NCI-H510A (cell line): ENCODE measurements around the gene OBSCN.
"Not testable (repeated sequence)": the region's sequence is repeated elsewhere in the genome, so short reads cannot be mapped to it uniquely, and the experiment has no call there.

Experiments used
- DNase-seq: peaks from one replicate; lab custom pipeline; 2025; lab: John Stamatoyannopoulos, UW

The OBSCN gene

GRCh38 chr1:228172591-228173527 is 35.0 kb upstream of the OBSCN start:
- DNase-seq = no peak

GRCh38 chr1:228173528-228174481 is 34.0 kb upstream of the OBSCN start:
- DNase-seq = not testable (repeated sequence)

GRCh38 chr1:228174482-228175315 is 33.1 kb upstream of the OBSCN start:
- no peak for DNase-seq

- no peak for DNase-seq
Measured at GRCh38 chr1:228175316-228176023, 32.4 kb upstream of the OBSCN start.

GRCh38 chr1:228176024-228176395 is 31.8 kb upstream of the OBSCN start:
- no peak for DNase-seq

- no peak for DNase-seq
Measured at GRCh38 chr1:228176461-228177182, 31.2 kb upstream of the OBSCN start.

GRCh38 chr1:228177183-228177475 is 30.7 kb upstream of the OBSCN start:
- DNase-seq = no peak

GRCh38 chr1:228177721-228178710 is 29.8 kb upstream of the OBSCN start:
- no peak for DNase-seq

- no peak for DNase-seq
Measured at GRCh38 chr1:228178737-228179684, 28.8 kb upstream of the OBSCN start.

- no peak for DNase-seq
Measured at GRCh38 chr1:228180271-228180958, 27.4 kb upstream of the OBSCN start.

- DNase-seq = no peak
Measured at GRCh38 chr1:228180959-228181644, 26.7 kb upstream of the OBSCN start.

- DNase-seq = no peak
Measured at GRCh38 chr1:228181645-228182034, 26.2 kb upstream of the OBSCN start.

GRCh38 chr1:228182296-228183030 is 25.4 kb upstream of the OBSCN start:
- DNase-seq = no peak

- no peak for DNase-seq
Measured at GRCh38 chr1:228184152-228184551, 23.7 kb upstream of the OBSCN start.

- no peak for DNase-seq
Measured at GRCh38 chr1:228185641-228185965, 22.2 kb upstream of the OBSCN start.

- DNase-seq = not testable (repeated sequence)
Measured at GRCh38 chr1:228188249-228188648, 19.6 kb upstream of the OBSCN start.

GRCh38 chr1:228190182-228190581 is 17.7 kb upstream of the OBSCN start:
- no peak for DNase-seq
